Pancreas (tissue), 10 donors: ENCODE data around the gene RPRD1A. TPM values are rescaled to one million over a fixed set of nuclear protein-coding genes. Genes with fewer than 3 reads are reported as not detected.
"Not testable (repeated sequence)": the region's sequence is repeated elsewhere in the genome, so short reads cannot be mapped to it uniquely, and the experiment has no call there.

ENCODE experiments used
- ATAC-seq, 4 donors: fragments of 200-7000 bp; cut with Tn5 transposase; one replicate each; pipeline versions ENCODE4 v1.8.0 to v1.9.1; 2020; ENCODE audit warnings: mild to moderate bottlenecking in 4 of 4, moderate library complexity in 4 of 4
- DNase-seq, 6 donors: peaks; one replicate each; pipeline ENCODE4 v3.0.0-alpha.2; 2020
- FAIRE-seq: peaks from 2 replicates; lab custom pipeline; 2012; peaks lifted over from hg19 to GRCh38; lab: Jason Lieb, UNC
- H3K27ac ChIP-seq, 4 donors: fragments of 200-600 bp; sonication (generic); 1 replicate in 3 of 4; 2 replicates in 1 of 4; pipeline versions ENCODE4 v1.5.0 to v1.8.0; 2020
- H3K27me3 ChIP-seq, 4 donors: fragments of 200-600 bp; one replicate each; pipeline ENCODE4 v1.8.0; 2021
- H3K36me3 ChIP-seq, 3 donors: fragments of 200-600 bp; sonication (generic) in 1 of 3; one replicate each; pipeline versions ENCODE4 v1.5.0 to v1.8.0; 2020 to 2021
- H3K4me1 ChIP-seq, 3 donors: fragments of 200-600 bp; one replicate each; pipeline ENCODE4 v1.8.0; 2021
- H3K4me3 ChIP-seq, 4 donors: fragments of 200-600 bp; sonication (generic) in 2 of 4; one replicate each; pipeline versions ENCODE4 v1.5.0 to v1.8.0; 2020 to 2021
- H3K9me3 ChIP-seq, 4 donors: fragments of 200-600 bp; one replicate each; pipeline ENCODE4 v1.8.0; 2021
- CTCF ChIP-seq, 4 donors: fragments of 200-600 bp; sonication (generic) in 3 of 4; IDR thresholded peaks; one replicate each; pipeline versions ENCODE4 v1.5.0 to v1.8.0; 2021; ENCODE audit warnings: antibody characterized with exemption in 4 of 4
- WGBS, 2 donors: extraction: QIAGEN DNeasy Blood & Tissue Kit; methylation state at CpG; one replicate each; pipeline ENCODE4 v1.1.7; 2013; 5-methylcytosine and 5-hydroxymethylcytosine counted together
- intact Hi-C, 3 donors: fragments of 100-400 bp; cut with DNase I; formaldehyde crosslinking; loops; one replicate each; pipeline versions ENCODE4 v1.11.1 to v1.14.2; 2022
- polyA plus RNA-seq, 2 donors: library from polyadenylated mRNA; stranded (reverse); fragments of 200-250 nt; gene quantifications; one replicate each; pipeline ENCODE4 v1.2.3, GENCODE V29; 2013
- total RNA-seq, 6 donors: library from RNA; stranded (reverse); fragmentation: NEBNext Ultra II Directional in 4 of 6; extraction: Animal tissue kit (Norgen Biotek cat#: 25700) in 4 of 6; gene quantifications; one replicate each; pipeline versions ENCODE4 v1.2.1 to v1.2.4, GENCODE V29; 2021 to 2023
- donor health status: healthy with polysubstance abuse.
- donor health status: DM: no; HTN: no; CAD: no; lungs with moderate emphysema.
- donor health status: DM: no; HTN: no; CAD: no.
- donor health status: control.
- donor health status: control.
- donor health status: Bipolar disorder and iron deficiency.
- donor health status: DM: yes; HTN: yes; CAD: no.
- donor health status: DM: no; HTN: no; CAD: no.
- donor health status: DM: no; HTN: no; CAD: no.
- donor health status: DM: yes; HTN: yes; CAD: no.

RPRD1A gene
- total and polyA plus RNA-seq, 8 donors = 14.0 to 30.9 (median 21.9) TPM

GRCh38 chr18:36066686-36067054, 689 bp downstream of the RPRD1A start:
- TF ChIP-seq CTCF (IDR thresholded peaks at IDR 0.05) = no peak
- H3K36me3 ChIP-seq = no peaks in the 10 kb centered on the region
- H3K9me3 ChIP-seq = no peaks in the 10 kb centered on the region
- 0% methylated on average over 5 of the region's 5 CpGs for WGBS, 2 donors
- DNase-seq = no peak
- intact Hi-C loops = no loop called here
- H3K4me1 ChIP-seq = peaks cover 10 to 16% (median 10%) of the 10 kb centered on the region in 3 donors
- H3K27me3 ChIP-seq = peaks cover 0 to 3% (median 0%) of the 10 kb centered on the region in 4 donors
- H3K4me3 ChIP-seq = peak overlapping the region; percentile 59 to 88 (median 74)
- FAIRE-seq = no peak
- peak; percentile 6 to 26 (median 18) for ATAC-seq
- H3K27ac ChIP-seq = peak overlapping the region; percentile 71 to 86 (median 82)

DNA sequence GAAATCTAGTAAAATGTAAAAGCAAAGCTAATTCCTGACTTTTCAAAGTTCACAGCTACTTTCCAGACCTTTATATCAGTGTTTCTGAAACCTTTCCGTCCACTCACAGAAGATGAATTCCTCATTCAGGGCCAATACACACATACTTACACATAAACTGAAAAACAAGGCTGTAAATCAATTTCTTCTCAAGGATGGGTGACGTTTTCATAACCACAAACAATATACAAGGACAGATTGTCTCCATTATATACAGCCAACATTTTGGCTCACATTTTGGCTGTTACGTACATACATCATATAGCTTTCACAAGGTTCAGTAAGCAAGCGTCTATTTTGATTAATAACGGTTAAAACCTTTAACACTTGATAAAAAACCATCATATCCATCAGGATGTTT, 1.4 kb downstream of the RPRD1A start:
- Histone ChIP-seq H3K4me3 (peak overlapping the region in 3 of 4 donors; percentile 59 to 77 (median 70)), H3K36me3 (no peaks in the 10 kb centered on the region), H3K9me3 (no peaks in the 10 kb centered on the region), H3K4me1 (peaks cover 10 to 20% (median 12%) of the 10 kb centered on the region in 3 donors), H3K27ac (no peak overlapping the region), H3K27me3 (peaks cover 0 to 3% (median 0%) of the 10 kb centered on the region in 4 donors)
- TF ChIP-seq CTCF (IDR thresholded peaks at IDR 0.05) = no peak
- intact Hi-C loops = no loop called here
- no peak for ATAC-seq
- no peak for DNase-seq
- WGBS, 2 donors = 11 to 12% methylated on average over 5 of the region's 5 CpGs
- FAIRE-seq = no peak

GRCh38 chr18:36064809-36065079, 2.6 kb downstream of the RPRD1A start:
- H3K4me1 ChIP-seq = peaks cover 10 to 20% (median 14%) of the 10 kb centered on the region in 3 donors
- DNase-seq, H3K27ac ChIP-seq, intact Hi-C loops, H3K36me3 ChIP-seq, ATAC-seq, H3K9me3 ChIP-seq, H3K27me3 ChIP-seq, H3K4me3 ChIP-seq, FAIRE-seq: not testable (repeated sequence)
- WGBS, 2 donors = 93 to 96% methylated on average over 9 of the region's 9 CpGs

DNA sequence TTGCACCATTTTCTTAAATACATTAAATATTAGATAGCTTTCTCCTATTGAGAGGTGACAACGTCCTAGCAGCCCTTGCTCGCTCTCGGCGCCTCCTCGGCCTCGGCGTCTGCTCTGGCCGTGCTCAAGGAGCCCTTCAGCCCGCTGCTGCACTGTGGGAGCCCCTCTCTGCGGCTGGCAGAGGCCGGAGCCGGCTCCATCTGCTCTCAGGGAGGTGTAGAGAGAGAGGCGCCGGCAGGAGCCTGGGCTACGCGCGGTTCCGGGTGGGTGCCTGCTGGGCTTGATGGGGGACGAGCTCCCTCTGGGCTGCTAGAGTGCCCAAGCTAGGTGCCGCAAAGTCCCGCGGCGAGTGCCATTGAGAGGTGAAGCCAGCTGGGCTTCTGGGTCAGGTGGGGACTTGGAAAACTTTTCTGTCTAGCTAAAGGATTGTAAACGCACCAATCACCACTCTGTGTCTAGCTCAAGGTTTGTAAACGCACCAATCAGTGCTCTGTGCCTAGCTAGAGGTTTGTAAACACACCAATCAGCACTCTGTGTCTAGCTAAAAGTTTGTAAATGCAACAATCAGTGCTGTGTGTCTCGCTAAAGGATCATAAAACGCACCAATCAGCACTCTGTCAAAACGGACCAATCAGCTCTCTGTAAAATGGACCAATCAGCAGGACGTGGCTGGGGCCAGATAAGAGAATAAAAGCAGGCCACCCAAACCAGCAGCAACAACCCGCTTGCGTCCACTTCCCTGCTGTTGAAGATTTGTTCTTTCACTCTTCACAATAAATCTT, 3.1 kb downstream of the RPRD1A start:
- Histone ChIP-seq H3K36me3 (no peaks in the 10 kb centered on the region), H3K27me3 (no peaks in the 10 kb centered on the region), H3K27ac (no peak overlapping the region), H3K4me3 (no peak overlapping the region), H3K9me3 (no peaks in the 10 kb centered on the region), H3K4me1 (peaks cover 10 to 20% (median 14%) of the 10 kb centered on the region in 3 donors)
- no peak for FAIRE-seq
- no peak for ATAC-seq
- 95% methylated on average over 31 of the region's 31 CpGs for WGBS, 2 donors
- peak in 1 of 6 donors; percentile 71 for DNase-seq
- intact Hi-C loops = no loop called here
- TF ChIP-seq CTCF (IDR thresholded peaks at IDR 0.05) = no peak

DNA sequence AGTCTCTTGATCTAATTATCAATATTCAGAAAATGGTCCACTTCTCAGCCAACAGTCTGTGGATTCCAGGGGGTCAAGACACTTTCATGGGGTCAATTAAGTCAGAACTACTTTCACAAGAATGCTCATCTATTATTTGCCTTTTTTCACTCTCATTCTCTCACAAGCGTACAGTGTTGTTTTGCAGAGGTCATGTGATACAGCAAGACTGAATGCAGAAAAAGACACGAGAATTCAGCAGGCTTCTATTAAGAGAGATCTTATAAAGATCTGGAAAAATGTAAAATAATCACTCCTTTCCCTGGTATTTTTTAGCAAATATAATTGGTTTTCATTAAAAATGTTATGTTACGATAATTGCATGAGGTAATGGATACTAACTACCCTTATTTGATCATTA, 8.7 kb downstream of the RPRD1A start:
- FAIRE-seq (no peak), DNase-seq (no peak), ATAC-seq (no peak)
- Histone ChIP-seq H3K27ac (no peak overlapping the region), H3K4me1 (peaks cover 0 to 4% (median 4%) of the 10 kb centered on the region in 3 donors), H3K9me3 (no peaks in the 10 kb centered on the region), H3K4me3 (no peak overlapping the region), H3K36me3 (no peaks in the 10 kb centered on the region), H3K27me3 (no peaks in the 10 kb centered on the region)
- TF ChIP-seq CTCF (IDR thresholded peaks at IDR 0.05) = no peak
- WGBS, 2 donors = 90 to 92% methylated on average over 3 of the region's 3 CpGs
- intact Hi-C loops = no loop called here
